Central memory CD8-positive, alpha-beta T cell (primary cell): ENCODE data around the gene ANKRD42.

Experiments
- ATAC-seq: fragments of 150-1000 bp; cut with Tn5 transposase; replicated peaks from 2 replicates; pipeline ENCODE4 v1.10.0; 2022; ENCODE audit warnings: mild to moderate bottlenecking, moderate FRiP score, moderate number of reproducible peaks; ENCODE audit not compliant: poor library complexity, severe bottlenecking; ENCODE audit errors: extremely low read depth
- DNase-seq, 2 donors: peaks; one replicate each; pipeline ENCODE4 v3.0.0; 2021; ENCODE audit warnings: low spot score in 2 of 2
- H3K27ac Mint-ChIP-seq: one replicate; pipeline ENCODE4 v1.8.0; 2022; ENCODE audit warnings: low read depth, mild to moderate bottlenecking, moderate library complexity, mixed read lengths
- H3K27me3 Mint-ChIP-seq: one replicate; pipeline ENCODE4 v1.8.0; 2022; ENCODE audit warnings: mixed read lengths
- H3K36me3 Mint-ChIP-seq: one replicate; pipeline ENCODE4 v1.8.0; 2022; ENCODE audit warnings: mild to moderate bottlenecking, moderate library complexity, mixed read lengths; ENCODE audit not compliant: insufficient read depth
- H3K4me1 Mint-ChIP-seq: one replicate; pipeline ENCODE4 v1.8.0; 2022; ENCODE audit warnings: mixed read lengths
- H3K4me3 Mint-ChIP-seq: one replicate; pipeline ENCODE4 v1.8.0; 2022; ENCODE audit warnings: mild to moderate bottlenecking, moderate library complexity, mixed read lengths
- H3K9me3 Mint-ChIP-seq: one replicate; pipeline ENCODE4 v1.8.0; 2022; ENCODE audit warnings: mixed read lengths

The ANKRD42 gene

DNA sequence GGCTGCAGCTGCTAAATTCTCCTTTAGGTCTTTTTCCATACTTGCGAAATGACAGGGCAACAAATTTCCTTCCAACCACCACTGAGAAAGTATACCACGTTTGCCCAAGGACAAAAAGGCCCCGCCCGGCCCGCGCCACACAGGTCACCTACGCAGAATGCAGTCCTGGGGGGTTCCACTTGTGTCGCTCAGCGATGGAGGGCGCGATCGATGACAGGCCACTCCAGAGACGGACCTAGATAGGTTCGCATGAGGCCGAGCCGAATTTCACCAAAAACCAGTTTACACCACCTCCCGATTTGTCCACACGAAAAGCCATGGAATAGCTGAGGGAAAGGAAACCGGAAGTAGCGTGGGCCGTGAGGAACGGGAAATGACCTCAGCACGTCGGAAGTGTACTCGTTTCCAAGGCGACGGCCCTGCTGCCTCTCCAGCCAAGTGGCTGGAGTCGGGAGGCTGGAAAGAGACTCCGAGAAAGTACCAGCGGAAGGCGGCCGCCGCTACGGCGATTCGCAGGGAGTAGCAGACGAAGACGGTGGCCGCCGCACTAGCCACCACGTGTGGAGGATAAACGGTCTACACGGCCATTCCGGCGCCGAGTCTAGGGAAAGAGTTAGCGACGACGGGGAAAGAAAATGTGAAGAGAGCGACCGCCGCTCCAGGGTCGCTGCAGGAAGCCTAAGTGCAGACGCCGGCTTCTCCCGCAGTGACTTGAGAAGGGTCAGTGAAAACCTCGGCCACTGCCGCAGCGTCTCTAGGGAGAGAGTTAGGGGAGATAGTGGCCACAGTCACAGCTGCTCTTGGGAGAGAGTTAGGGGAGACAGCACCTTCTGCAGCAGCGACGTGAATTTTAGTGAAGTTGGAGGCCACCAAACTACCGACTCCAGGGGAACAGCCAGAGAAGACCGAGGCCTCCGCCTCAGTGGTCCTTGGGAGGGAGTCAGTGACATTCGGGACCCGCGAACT, at the start of gene ANKRD42:
TSS of gene ANKRD42 (plus strand) at position 398 of the 966 bp plus-strand sequence. CDS start 959 bp downstream, outside the sequence.
- no peaks in the 10 kb centered on the region for H3K27me3 Mint-ChIP-seq
- no peaks in the 10 kb centered on the region for H3K9me3 Mint-ChIP-seq
- H3K4me3 Mint-ChIP-seq, result peak within 1 kb of the TSS; percentile 100
- H3K4me1 Mint-ChIP-seq, result peaks cover 49% of the 10 kb centered on the region
- H3K27ac Mint-ChIP-seq, result peak within 1 kb of the TSS; percentile 100
- peaks cover 46% of the 10 kb centered on the region for H3K36me3 Mint-ChIP-seq
- DNase-seq (peak; percentile 71 to 77), ATAC-seq (peak; percentile 81)

DNA sequence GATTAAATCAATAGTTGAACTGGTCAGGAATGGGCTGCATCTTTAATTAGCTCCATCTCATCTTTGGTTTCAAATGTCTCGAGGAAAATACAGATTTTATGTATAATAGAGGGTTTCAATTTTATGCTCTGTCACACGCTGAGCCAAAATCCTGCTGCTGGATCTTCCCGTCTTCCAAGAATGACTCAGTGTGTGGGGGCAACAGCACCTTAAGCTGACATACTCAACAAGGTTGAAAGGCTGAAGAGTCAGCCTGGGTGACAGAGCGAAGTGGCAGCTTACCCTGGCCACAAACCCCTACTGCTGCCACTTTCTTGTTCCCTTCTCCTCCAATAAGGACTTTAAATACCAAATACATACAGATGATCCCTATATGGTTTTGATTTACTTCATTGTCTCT, 45.6 kb upstream of the ANKRD42 start:
- Mint-ChIP-seq H3K9me3 (no peaks in the 10 kb centered on the region), H3K27ac (no peak overlapping the region), H3K36me3 (no peaks in the 10 kb centered on the region), H3K27me3 (no peaks in the 10 kb centered on the region), H3K4me3 (no peak overlapping the region), H3K4me1 (no peaks in the 10 kb centered on the region)
- DNase-seq (no peak), ATAC-seq (no peak)

DNA sequence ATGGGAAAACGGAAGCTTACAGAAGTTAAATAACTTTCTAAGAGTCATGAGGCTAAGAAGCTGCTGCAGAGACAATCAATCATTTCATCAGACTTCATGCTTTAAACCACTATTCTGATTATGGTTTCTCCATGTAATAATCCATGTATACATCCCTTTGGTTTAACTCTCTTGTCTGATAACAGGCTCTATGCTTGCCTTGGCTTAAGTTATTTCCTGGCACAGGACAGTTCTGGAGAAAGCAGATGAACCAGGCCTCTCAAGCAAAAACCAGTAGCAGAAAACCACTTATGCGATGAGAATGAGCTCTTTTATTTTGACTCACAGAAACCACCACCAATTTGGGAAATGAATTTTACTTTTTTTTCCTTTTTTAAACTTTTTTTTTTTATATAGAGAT, 43.1 kb upstream of the ANKRD42 start:
- Mint-ChIP-seq H3K27me3 (no peaks in the 10 kb centered on the region), H3K4me1 (no peaks in the 10 kb centered on the region), H3K4me3 (no peak overlapping the region), H3K27ac (no peak overlapping the region), H3K9me3 (no peaks in the 10 kb centered on the region), H3K36me3 (no peaks in the 10 kb centered on the region)
- ATAC-seq, result no peak
- no peak for DNase-seq

DNA sequence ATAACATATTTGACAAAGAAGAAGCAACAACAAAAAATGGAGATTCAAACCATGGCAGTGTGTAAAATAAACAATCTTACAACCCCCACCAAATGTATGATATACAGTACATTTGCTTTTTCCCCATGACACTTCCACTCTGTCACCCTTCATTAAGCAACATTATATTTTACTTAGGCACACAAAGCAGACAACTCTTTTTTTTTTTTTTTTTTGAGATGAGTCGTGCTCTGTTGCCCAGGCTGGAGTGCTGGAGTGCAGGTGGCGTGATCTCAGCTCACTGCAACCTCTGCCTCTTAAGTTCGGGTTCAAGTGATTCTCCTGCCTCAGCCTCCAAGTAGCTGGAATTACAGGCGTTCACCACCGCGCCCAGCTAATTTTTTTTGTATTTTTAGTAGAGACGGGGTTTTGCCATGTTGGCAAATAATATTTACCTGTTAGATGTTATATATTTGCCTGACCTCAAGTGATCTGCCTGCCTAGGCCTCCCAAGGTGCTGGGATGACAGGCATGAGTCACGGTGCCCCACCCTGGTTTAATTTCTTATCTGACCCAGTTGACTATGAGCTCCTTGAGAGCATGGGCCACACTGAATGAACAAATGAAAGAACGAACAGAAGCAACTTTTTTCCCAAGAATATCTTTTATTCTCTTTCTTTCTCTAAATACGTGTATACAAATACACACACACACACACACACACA, 42.1 kb upstream of the ANKRD42 start:
- ATAC-seq, result no peak
- Mint-ChIP-seq H3K36me3 (peaks cover 5% of the 10 kb centered on the region), H3K4me1 (no peaks in the 10 kb centered on the region), H3K9me3 (no peaks in the 10 kb centered on the region), H3K27me3 (no peaks in the 10 kb centered on the region), H3K4me3 (no peak overlapping the region), H3K27ac (no peak overlapping the region)
- DNase-seq, result no peak

DNA sequence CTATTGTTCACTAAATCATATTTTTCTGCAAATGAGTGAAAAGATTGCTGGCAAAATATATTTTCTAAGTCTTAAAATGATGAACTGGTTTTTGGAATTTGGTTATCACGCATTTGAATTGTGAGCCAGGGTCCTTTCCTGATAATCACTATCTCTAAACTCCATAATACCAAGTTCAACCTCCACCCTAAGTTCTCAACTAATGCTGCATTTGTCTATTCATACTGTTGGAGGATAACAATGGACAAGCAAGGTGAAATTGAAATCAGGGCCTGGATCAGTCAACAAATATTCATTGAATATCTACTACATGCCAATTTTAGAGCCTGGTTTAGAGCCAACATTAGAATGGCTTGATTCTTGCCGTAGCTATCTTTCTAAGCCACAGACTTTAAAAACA, 41.2 kb upstream of the ANKRD42 start:
- no peak for DNase-seq
- no peak for ATAC-seq
- Mint-ChIP-seq H3K36me3 (peaks cover 14% of the 10 kb centered on the region), H3K27ac (no peak overlapping the region), H3K27me3 (no peaks in the 10 kb centered on the region), H3K4me3 (no peak overlapping the region), H3K9me3 (no peaks in the 10 kb centered on the region), H3K4me1 (no peaks in the 10 kb centered on the region)

DNA sequence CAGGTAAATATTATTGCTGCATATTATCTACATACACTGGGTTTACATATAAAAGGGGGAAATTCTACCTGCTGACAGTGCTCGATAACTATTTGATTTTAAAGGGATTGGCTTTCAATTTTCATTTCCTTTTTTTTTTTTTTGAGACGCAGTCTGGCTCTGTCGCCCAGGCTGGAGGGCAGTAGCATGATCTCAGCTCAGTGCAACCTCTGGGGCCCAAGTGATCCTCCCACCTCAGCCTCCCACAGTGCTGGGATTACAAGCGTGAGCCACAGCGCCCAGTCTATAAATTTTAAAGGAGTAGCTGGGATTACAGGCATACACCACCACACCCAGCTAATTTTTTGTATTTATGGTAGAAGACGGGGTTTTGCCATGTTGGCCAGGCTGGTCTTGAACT, 39.7 kb upstream of the ANKRD42 start:
- H3K4me3 Mint-ChIP-seq, result no peak overlapping the region
- no peaks in the 10 kb centered on the region for H3K4me1 Mint-ChIP-seq
- no peaks in the 10 kb centered on the region for H3K9me3 Mint-ChIP-seq
- H3K27me3 Mint-ChIP-seq, result no peaks in the 10 kb centered on the region
- ATAC-seq (no peak), DNase-seq (no peak)
- H3K36me3 Mint-ChIP-seq, result peaks cover 27% of the 10 kb centered on the region
- no peak overlapping the region for H3K27ac Mint-ChIP-seq

DNA sequence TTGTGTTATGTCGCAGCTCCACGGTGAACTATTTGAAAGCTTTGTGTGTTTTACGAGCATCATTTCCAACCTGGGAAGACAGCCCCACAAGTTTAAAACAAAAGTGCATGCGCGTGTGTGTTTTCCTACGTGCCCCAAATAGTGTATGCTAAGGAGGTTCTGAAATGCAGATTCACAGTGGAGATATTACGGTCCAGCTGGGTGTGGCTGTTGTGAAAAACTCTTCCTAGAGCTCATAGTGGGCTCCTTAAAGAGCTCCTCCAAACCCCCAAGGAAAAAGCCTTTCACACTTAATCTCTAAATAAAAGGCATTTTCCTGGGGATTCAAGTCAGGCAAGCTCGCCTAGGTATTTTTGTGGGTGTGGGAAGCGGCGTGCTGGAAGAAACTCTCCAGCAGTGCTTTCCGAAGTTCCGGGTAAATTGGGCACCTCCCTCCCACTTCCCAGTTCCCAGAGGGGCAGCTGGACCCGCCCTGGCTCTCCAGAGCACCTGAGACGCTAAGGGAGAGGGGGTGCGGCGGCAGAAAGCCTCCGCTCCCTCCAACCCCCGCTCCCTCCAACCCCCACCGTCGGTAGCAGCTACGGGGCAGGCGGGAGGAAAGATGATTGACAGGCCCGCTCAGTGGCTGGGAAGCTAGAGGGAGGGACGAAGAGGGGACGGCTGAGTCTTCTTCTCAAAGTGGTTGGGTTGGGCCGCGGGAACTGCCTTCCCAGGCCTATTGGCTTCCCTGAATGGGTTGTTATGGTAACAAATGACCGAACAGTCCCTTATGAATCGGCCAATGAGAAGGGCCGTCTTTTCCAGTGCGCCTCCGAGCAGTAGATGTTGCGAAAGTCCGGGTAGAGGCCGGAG, 37.1 kb upstream of the ANKRD42 start:
- Mint-ChIP-seq H3K27ac (peak overlapping the region; percentile 98), H3K4me3 (peak overlapping the region; percentile 98), H3K4me1 (peaks cover 22% of the 10 kb centered on the region), H3K36me3 (peaks cover 49% of the 10 kb centered on the region), H3K27me3 (no peaks in the 10 kb centered on the region), H3K9me3 (no peaks in the 10 kb centered on the region)
- peak; percentile 91 to 96 for DNase-seq
- ATAC-seq, result peak; percentile 90

DNA sequence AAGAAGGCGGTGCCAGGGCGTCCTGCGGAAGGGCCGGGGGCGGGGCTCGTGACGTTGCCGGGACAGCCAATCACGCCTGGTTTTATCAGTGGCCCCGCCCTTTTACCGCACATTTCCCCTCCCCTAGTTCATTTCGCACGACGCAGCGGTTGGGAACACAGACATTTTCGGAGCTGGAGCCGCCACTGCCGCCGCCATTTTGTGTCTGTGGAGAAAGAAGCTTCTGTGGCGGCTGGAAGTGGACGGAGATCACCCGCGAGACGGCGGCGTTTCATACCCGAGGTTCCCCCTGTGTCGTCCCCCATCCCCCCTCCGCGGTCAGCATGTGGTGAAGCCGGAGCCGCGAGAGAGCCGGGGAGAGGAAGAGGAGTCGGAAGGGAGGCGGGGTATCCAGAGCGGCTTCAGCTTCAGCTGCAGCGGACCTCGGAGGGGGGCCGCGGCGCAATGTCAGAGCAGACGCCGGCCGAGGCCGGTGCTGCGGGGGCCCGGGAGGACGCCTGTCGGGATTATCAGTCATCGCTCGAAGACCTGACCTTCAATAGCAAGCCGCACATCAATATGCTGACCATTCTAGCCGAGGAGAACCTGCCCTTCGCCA, 36.4 kb upstream of the ANKRD42 start, which contains the start of gene PCF11:
TSS of gene PCF11 (plus strand) at position 136 of the 598 bp plus-strand sequence. CDS start at position 445, 309 bp downstream.
- Mint-ChIP-seq H3K27ac (peak within 1 kb of the TSS; percentile 98), H3K4me1 (peaks cover 30% of the 10 kb centered on the region)

DNA sequence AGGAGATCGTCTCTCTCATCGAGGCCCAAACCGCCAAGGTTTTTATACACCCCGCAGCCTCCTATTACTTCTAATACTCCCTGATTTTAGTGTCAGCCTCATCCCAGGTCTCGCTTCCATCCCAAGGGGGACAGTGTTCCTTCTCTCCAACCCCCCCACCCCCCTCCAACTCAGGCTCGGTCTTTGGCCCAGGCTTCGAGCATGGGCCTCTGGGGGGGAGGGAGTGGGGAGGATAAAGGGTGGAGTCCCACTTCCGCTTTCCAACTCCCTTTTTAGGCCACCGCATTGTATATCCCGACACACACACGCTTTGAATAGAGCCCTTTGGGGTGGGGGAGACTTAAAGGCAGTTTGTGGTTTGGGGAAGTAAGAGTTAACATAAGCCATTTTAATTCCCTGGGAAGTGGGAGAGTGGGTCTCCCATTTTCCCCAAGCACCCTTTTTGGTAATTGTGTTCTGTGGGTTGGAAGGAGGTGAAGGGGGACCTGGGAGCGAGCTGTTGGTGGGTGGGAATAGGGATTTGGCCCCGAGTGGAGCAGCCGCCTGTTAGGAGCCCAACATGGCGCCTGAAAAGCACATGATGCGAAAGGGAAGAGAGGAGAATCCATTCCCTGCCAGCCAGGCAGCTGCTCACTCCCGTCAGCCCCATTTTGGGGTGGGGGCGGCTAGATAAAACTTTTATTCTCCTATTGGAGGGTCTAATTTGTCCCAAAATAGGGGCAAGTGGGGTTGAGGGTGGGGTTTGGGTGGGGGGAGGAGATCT, 35.7 kb upstream of the ANKRD42 start:
- ATAC-seq (no peak), DNase-seq (peak in 1 of 2 donors; percentile 33)
- no peaks in the 10 kb centered on the region for H3K9me3 Mint-ChIP-seq
- peaks cover 54% of the 10 kb centered on the region for H3K36me3 Mint-ChIP-seq
- peaks cover 32% of the 10 kb centered on the region for H3K4me1 Mint-ChIP-seq
- no peaks in the 10 kb centered on the region for H3K27me3 Mint-ChIP-seq
- H3K27ac Mint-ChIP-seq, result peak overlapping the region; percentile 98
- H3K4me3 Mint-ChIP-seq, result peak overlapping the region; percentile 98

More for the DNA sequence above, 36.4 kb upstream of the ANKRD42 start, which contains the start of gene PCF11:
- Mint-ChIP-seq H3K9me3 (no peaks in the 10 kb centered on the region), H3K36me3 (peaks cover 51% of the 10 kb centered on the region), H3K27me3 (no peaks in the 10 kb centered on the region), H3K4me3 (peak within 1 kb of the TSS; percentile 98)
- ATAC-seq (peak; percentile 8), DNase-seq (no peak)

DNA sequence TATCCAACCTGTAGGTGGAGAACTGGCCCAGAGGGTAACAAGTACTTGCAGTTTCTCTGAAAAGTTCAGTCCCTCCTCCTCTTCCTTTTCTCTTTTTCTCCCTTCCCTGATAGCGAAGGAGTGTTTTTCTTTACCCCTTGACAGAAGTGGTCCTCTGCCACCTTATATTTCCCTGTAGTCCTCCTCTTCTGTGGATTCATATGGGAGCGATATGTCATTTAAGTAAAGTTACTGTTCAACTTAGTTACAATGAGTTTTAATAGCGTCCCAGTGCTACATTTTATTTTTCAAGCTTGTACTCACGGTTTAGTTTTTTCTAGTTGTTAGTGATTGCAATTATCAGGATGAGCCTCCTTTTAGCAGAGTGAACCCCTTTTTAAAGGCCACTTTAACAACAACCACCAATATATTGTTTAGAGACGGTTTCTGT, 35.1 kb upstream of the ANKRD42 start:
- peak overlapping the region; percentile 98 for H3K4me3 Mint-ChIP-seq
- ATAC-seq (no peak), DNase-seq (no peak)
- H3K27ac Mint-ChIP-seq, result peak overlapping the region; percentile 98
- H3K36me3 Mint-ChIP-seq, result peaks cover 55% of the 10 kb centered on the region
- H3K9me3 Mint-ChIP-seq, result no peaks in the 10 kb centered on the region
- H3K4me1 Mint-ChIP-seq, result peaks cover 32% of the 10 kb centered on the region
- no peaks in the 10 kb centered on the region for H3K27me3 Mint-ChIP-seq
